GM21526 (cell line): ENCODE results near the gene MUC4.

Source experiments
- ATAC-seq: cut with Tn5 transposase; IDR thresholded peaks from one replicate; pipeline ENCODE4 v1.9.1; 2021; ENCODE audit warnings: moderate library complexity; ENCODE audit not compliant: unreplicated experiment, low FRiP score

The MUC4 gene

DNA sequence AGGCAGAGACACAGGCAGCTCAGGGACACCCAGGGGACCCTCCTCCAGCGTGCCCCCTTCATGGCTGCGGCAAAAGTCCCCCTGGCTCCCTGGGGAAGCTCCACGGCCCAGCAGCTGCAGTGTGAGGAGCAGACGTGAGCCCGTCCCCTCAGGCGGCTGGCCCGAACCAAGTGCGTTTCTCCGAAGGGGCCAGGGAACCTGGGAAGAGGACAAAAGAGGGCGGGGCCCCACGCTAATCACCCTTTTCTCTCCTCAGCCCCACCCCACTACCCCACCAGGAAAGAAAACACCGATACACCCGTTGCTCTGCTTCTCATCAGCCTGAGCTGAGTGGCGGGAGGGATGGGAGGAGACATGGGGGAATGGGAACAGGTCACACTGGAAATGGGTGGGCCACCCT, at the start of gene MUC4:
TSS of gene MUC4 (minus strand) at position 174 of the 400 bp plus-strand sequence. CDS start at position 62, 112 bp downstream.
- ATAC-seq, result no peak

- ATAC-seq, result no peak
Observed at GRCh38 chr3:195860456-195860855, 48.7 kb upstream of the MUC4 start.

DNA sequence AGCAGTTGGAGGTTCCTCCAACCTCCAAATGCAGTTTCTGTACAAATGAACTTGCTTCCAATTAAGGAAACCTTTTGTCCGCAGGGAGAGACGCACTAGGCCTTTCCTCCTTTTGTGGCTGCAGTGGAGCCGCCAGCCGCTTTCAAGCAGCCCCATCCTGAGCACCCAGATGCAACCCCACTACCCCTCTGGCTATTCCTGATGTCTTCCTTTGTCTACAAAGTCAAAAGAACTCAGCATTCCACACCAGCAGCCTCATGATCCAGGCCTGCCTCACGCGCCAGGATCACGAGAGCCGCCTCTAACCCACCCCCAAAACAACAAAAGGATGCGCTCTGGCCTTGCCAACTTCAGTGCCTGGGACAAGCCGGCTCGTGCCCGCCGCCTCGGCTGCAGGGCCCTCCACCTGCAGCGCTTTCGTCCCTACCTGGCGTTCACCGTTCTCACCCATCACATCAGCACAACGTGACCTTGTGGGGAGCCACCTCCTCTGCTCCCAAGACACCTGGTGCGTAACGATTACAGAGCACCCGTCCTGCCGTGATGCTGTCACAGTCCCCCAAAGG, 48.2 kb upstream of the MUC4 start:
- ATAC-seq, result no peak

DNA sequence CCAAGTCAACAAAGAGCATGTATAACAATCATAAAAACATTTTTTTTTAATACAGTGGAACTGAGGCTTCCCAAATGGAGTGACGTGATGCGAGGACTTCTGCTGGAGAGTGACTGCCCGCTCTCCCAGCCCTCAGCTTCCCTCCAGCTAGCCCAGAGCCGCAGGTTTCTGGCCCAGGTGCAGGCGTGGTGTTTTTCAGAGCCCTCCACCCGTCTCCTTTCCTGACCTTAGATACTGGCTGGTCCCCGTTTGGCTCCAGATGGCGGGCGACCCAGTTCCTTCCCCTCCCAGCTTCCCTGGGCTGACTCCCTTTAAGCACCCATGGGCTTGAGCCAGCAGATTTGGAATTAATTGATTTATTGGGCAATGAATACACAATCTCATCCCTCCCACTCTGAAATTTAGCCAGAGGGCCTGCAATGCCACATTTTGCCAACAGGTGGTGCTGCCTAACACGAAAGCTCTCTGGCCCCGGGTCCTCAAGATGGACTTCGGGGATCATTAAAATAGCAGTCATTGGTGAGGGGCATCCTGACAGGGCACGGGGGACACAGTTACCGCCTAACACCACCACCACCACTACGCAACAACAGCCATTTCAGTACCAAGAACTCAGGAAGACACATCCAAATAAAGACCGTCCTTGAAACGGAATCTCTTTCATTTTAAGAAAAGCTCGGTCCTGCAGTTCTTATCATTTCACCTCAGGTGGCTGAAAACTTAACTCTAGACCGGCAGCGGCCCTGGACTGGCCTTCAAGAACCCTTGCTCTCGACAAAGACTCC, 47.5 kb upstream of the MUC4 start:
- ATAC-seq, result no peak

GRCh38 chr3:195856410-195857084, 44.8 kb upstream of the MUC4 start:
- no peak for ATAC-seq

DNA sequence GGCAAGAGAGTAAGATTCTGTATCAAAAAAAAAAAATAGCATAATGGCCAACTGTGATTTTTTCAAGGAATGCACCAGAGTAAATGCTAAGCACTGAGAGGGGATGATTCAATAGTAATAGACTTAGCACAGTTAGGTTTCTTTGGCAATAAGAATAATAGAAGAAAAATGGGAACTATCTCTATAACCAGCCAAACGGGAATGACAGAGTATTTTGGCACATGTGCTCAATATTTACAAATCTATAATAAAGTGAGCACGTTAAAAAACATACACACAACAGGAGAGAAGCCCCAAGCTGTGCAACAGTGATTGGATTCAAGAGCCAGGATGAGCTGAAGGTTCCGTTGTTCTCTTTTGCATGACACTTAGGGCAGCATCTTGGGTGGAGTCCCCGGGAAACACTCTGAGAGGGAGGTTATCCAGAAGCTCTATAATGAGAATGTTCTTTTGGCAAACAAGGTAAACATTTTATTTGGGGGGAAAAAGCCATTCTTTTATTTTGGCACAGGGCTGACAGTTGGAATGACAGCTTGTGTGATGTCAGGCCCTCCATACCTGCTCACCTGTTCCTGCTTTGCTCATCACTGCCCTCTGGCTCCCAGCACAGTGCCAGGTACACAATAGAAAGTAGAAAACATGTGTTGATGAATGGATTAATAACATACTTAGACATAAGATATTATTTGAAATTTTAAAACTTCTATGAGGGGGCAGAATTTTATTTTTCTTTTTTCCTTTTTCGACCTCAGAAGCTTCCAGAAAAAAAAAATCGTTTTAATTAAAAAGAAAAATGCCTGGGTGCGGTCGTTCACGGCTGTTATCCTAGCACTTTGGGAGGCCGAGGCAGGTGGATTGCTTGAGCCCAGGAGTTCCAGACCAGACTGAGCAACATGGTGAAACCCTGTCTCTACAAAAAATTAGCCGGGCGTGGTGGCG, 44.0 kb upstream of the MUC4 start:
- ATAC-seq, result no peak

- ATAC-seq, result no peak
Observed at GRCh38 chr3:195854628-195855294, 43.0 kb upstream of the MUC4 start.

- no peak for ATAC-seq
Observed at GRCh38 chr3:195853996-195854395, 42.3 kb upstream of the MUC4 start.

- ATAC-seq, result no peak
Observed at GRCh38 chr3:195853036-195853435, 41.3 kb upstream of the MUC4 start.

DNA sequence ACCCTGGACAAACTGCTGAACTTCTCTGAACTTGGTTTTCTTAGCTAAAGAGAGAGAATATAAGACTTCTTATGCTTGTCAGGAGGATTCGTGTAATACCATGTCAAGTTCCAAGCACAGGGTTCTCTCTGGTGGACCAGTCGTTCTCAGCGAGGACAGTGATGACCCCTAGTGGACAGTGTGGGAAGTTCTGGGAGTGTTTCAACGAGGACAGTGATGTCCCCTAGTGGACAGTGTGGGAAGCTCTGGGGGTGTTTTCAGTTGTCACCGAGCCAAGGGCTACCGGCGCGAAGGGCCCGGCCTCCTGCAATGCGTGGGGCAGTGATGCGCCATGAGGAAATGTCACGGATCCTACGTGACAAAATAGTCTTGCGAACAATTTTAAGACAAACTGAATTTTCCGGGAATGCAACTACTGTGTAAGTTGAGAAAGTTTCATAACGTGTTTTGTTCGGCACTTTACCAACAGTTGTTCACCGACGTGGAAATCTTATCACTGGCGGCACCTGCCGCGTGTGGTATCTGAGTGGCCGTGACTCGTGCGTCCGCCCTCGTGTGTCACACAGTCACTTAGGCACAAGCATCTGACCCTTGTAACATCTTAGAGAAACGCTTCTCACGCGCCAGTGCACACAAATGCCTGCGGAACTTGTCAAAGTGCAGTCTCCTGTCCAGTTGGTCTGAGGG, 39.3 kb upstream of the MUC4 start:
- ATAC-seq, result peak; percentile 84

DNA sequence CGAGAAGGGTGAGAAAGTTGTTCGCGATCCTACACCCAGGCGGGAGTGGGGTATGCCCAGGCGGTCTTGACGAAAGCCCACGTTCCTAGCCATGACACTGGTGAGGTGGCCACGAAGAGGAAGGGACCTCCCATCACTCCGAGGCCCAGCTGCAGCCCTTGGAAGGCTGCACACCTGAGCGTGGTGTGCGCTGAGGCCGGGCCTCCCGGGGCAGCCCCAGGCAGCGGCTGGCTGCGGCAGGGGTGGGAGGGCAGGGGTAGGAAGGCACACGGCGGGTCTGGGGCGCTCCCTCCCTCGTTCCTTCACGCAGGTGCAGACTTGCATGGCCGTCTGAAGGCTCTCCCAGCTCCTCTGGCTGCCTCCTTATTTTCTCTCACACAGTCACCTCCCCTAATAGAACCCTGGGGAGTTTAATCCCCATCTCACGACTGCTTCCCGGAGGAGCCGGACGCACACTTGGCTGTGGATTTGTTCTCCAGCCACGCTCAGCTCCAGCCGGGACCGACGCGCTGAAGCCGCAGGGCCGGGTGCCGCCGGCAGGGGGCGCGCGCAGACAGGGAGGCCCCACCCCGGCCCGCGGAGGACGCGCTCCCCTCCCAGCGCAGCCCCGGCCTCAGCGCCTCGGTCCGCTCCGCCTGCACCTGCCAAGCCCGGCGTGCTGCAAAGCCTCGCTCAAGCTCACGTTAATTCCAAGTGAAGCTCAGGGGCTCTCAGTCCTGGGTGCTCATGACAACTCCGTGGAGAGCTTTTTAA, 37.8 kb upstream of the MUC4 start:
- ATAC-seq, result no peak

DNA sequence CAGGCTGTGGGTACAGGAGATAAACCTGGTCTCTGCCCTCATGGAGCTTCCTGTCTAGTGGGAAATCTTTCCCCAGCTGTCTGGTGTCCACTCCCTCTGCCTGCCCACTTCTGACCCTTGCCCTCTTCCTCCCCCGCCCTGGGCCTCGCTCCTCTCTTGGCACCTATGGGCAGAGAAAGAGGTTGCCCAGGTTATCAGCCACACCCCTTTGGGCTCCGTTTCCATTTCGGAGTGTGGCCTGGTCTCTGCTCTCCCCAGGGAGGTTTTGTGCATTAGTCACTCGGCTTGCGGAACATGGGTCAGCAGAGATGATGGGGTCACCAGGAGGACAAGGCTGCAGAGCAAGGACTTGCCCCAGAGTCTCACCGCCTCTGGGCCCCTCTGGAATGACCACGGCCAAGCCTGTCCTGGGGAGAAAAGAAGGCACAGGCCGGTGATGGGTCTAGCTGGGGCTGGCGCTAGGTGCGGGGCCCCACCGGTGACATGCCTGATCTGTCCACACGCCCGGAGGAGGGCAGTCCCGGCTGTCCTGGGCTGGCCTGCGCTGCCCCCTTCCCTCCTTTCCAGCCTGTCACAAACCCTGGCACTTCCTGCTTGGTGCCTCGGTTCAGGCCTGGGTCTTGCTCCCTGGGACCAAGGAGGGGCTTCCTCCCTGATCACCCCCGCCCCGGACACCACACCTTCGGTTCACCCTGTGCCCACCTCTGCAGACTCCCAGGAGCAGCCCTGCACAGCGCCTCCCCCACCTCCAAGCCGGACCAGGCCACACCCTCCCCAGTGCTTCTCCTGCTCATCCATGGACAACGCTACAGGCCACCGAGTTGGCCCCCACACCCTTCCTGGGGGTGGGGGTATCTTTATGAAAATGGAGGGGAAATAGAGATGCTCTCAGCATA, 35.6 kb upstream of the MUC4 start:
- ATAC-seq, result no peak

DNA sequence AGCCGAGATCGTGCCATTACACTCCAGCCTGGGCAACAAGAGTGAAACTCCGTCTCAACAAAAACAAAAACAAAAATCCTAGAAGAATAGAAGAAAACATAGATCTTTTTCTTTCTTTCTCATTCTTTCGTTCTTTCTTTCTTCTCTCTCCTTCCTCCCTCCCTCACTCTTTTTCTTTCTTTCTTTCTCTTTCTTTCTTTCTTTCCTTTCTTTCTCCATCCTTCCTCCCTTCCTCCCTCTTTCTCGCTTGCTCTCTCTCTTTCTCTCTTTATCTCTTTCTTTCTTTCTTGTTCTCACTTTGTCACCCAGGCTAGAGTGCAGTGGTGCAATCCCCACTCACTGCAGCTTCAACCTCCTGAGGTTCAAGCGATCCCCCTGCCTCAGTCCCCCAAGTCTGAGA, 33.8 kb upstream of the MUC4 start:
- no peak for ATAC-seq

- no peak for ATAC-seq
Observed at GRCh38 chr3:195844671-195845218, 33.0 kb upstream of the MUC4 start.

DNA sequence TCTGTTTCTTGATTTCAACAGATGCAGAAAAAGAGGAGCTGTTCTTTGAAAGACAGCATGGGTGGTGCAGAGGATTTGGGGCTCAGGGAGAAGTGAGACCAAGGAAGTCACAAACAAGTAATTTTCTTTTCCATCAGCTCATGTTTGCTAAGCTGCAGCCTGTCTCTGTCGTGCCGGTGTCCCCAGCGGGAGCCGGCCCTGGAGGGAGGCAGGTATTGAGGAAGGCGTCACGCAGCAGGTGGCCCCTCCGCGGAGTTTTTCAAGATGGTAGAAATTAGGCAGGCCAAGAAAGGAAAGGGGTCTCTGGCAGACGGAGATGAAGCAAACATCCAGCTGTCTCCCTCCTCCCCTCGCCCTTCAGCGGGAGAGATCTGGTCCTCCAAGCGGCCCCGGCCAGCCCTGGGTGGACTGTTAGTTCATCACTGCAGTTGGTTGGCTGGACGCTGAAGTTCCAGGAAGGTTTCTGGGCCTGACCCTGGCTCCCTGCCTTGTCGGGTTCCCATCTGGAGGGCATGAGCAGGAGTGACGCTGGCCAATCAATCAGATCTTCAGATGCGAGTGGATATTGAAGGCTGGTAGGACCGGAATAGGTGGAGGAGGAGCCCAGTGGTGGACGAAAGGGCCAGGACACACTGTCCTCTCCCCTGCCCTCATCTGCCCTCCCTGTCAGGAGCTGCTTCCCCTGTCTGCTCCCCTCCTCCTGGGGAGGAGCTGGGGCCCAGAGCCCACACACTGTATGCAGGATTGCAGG, 27.7 kb upstream of the MUC4 start:
- ATAC-seq, result no peak

DNA sequence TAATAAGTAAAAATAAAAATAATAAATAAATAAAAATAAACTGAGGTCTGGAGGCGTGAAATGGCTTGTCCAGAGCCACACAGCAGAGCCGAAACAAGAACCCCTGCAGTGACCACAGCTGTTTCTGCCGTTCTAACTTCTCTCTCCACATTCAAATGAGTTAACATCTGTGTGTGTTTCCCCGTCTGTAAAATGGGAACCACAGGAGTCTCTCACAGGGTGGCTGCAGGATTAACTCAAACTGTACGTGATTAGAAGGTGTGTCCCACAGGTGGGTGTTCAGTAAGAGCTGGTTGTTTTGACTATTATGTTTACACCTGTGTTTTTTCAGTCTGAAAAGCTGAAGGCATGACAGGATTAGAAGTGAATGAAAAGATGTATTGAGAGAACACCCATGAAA, 27.0 kb upstream of the MUC4 start:
- ATAC-seq, result no peak
